GM12891 (cell line): ENCODE measurements around the gene RAB25.

Experiments
- PAX5 ChIP-seq: IDR thresholded peaks from 2 replicates; pipeline ENCODE4 v1.6.1; 2011; ENCODE audit warnings: low read length, moderate library complexity, mild to moderate bottlenecking; ENCODE audit not compliant: insufficient read depth, severe bottlenecking
- POLR2A ChIP-seq: IDR thresholded peaks from 2 replicates; pipeline ENCODE4 v1.6.1; 2011; ENCODE audit warnings: low read depth, low read length, control low read depth
- POLR2AphosphoS5 ChIP-seq: IDR thresholded peaks from 2 replicates; pipeline ENCODE4 v1.6.1; 2011; ENCODE audit warnings: low read depth, low read length, control low read depth
- POU2F2 ChIP-seq: IDR thresholded peaks from 2 replicates; pipeline ENCODE4 v1.6.1; 2011; ENCODE audit warnings: low read depth, mild to moderate bottlenecking, control low read depth, low read length, moderate library complexity

- TF ChIP-seq POLR2AphosphoS5 (no peak), PAX5 (no peak), POLR2A (no peak), POU2F2 (no peak)
Observed at GRCh38 chr1:156119503-156120209, 58.7 kb downstream of the RAB25 start.
